ENCODE data around the gene PHF10.
A peak's percentile ranks its signal among the peaks of the same experiment; 100 is the strongest.
"Not testable (repeated sequence)": the region's sequence is repeated elsewhere in the genome, so short reads cannot be mapped to it uniquely, and the experiment has no call there.

The PHF10 gene

GRCh38 chr6:169722362-169723199, 1.7 kb downstream of the PHF10 start:
- no peak for DNase-seq

- DNase-seq: no peak
Measured at GRCh38 chr6:169720207-169720855, 4.0 kb downstream of the PHF10 start.

GRCh38 chr6:169719117-169719516, 5.2 kb downstream of the PHF10 start:
- DNase-seq: no peak

GRCh38 chr6:169714595-169714994, 9.7 kb downstream of the PHF10 start:
- DNase-seq: no peak

GRCh38 chr6:169714178-169714577, 10.1 kb downstream of the PHF10 start:
- no peak for DNase-seq

GRCh38 chr6:169710009-169710408, 14.3 kb downstream of the PHF10 start:
- no peak for DNase-seq

- DNase-seq: no peak
Measured at GRCh38 chr6:169709293-169709692, 15.0 kb downstream of the PHF10 start.

- DNase-seq: no peak
Measured at GRCh38 chr6:169707772-169708171, 16.5 kb downstream of the PHF10 start.

- no peak for DNase-seq
Measured at GRCh38 chr6:169702840-169703246, 21.5 kb downstream of the PHF10 start.

GRCh38 chr6:169701954-169702839, 22.1 kb downstream of the PHF10 start, which contains the start of the genes C6orf120 and WDR27:
TSS of gene C6orf120 (plus strand) at chr6:169702126. CDS start at chr6:169702460, 334 bp downstream.
TSS of gene WDR27 (minus strand) at chr6:169702029. CDS start at chr6:169689005, 13,024 bp downstream.
- peak; percentile 93 for DNase-seq

- DNase-seq: no peak
Measured at GRCh38 chr6:169701311-169701953, 22.9 kb downstream of the PHF10 start.

GRCh38 chr6:169700296-169700695, 24.0 kb downstream of the PHF10 start:
- DNase-seq: no peak

- DNase-seq: not testable (repeated sequence)
Measured at GRCh38 chr6:169697115-169697514, 27.2 kb downstream of the PHF10 start.

- DNase-seq: no peak
Measured at GRCh38 chr6:169695131-169695530, 29.2 kb downstream of the PHF10 start.

- DNase-seq: no peak
Measured at GRCh38 chr6:169692516-169692915, 31.8 kb downstream of the PHF10 start.

- DNase-seq: no peak
Measured at GRCh38 chr6:169691260-169691659, 33.0 kb downstream of the PHF10 start.

GRCh38 chr6:169689287-169689686, 35.0 kb downstream of the PHF10 start:
- no peak for DNase-seq

- no peak for DNase-seq
Measured at GRCh38 chr6:169685860-169686259, 38.4 kb downstream of the PHF10 start.

- no peak for DNase-seq
Measured at GRCh38 chr6:169684056-169684455, 40.2 kb downstream of the PHF10 start.

GRCh38 chr6:169678342-169678741, 46.0 kb downstream of the PHF10 start:
- DNase-seq: no peak

GRCh38 chr6:169677096-169677495, 47.2 kb downstream of the PHF10 start:
- DNase-seq: no peak

- DNase-seq: no peak
Measured at GRCh38 chr6:169675011-169675410, 49.3 kb downstream of the PHF10 start.

GRCh38 chr6:169671563-169671962, 52.7 kb downstream of the PHF10 start:
- DNase-seq: no peak
